NCI-H187 (cell line): ENCODE measurements around the gene PER3.
"Not testable (repeated sequence)": the region's sequence is repeated elsewhere in the genome, so short reads cannot be mapped to it uniquely, and the experiment has no call there.

Experiments used
- DNase-seq, 2 experiments: peaks; one replicate each; lab custom pipeline; 2025; lab: John Stamatoyannopoulos, UW

PER3 gene

DNA sequence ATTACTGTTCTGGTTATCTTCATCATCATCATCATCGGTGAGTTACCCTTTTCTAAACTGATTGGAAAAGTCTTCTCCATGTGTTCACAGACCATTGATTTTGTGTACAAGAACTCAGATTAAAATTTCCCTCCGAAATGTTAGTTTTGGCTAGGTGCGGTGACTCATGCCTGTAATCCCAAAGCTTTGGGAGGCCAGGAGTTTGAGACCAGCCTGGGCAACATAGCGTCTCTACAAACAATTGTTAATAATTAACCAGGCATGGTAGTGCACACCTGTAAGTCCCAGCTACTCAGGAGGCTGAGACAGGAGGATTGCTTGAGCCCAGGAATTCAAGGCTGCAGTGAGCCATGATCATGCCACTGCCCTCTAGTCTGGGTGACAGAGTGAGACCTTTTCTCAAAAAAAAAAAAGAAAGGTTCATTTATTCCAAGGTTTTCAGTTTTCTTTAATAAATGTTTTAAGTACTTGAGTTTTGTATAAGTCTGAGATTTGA lies 5.9 kb upstream of the PER3 start:
- no peak for DNase-seq

- no peak for DNase-seq
These were observed 3.1 kb upstream of the PER3 start for GRCh38 chr1:7780976-7781375.

- no peak for DNase-seq
These were observed 2.6 kb upstream of the PER3 start for GRCh38 chr1:7781501-7781900.

DNA sequence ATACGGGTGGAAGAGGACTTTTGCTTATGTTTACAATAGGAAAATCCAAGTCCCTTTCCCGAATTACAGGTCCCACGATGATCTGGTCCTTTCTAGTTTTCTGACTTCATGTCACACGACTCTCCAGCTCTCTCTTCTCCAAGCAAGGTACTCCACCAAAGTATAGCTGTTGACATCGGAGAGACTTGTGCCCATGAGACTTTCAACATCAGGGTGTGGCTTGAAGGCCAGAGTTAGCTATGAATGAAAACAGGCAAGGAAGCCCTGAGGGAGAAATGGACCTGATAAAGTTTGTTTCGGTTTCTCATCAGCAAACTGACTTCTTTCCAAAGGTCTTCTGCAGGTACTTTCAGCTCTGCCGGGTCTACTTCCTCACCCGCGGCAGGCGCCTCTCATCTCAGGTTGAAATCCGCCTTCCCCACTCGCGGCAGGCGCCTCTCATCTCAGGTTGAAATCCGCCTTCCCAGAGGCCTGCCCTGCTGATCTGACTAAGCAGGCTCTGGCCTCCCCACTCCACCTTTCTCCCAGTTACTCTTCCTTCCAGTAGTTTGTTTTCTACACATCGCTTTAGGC lies 2.1 kb upstream of the PER3 start:
- DNase-seq: no peak

GRCh38 chr1:7783178-7783711 lies 846 bp upstream of the PER3 start:
- peak in 1 of 2 experiments; percentile 52 for DNase-seq

DNA sequence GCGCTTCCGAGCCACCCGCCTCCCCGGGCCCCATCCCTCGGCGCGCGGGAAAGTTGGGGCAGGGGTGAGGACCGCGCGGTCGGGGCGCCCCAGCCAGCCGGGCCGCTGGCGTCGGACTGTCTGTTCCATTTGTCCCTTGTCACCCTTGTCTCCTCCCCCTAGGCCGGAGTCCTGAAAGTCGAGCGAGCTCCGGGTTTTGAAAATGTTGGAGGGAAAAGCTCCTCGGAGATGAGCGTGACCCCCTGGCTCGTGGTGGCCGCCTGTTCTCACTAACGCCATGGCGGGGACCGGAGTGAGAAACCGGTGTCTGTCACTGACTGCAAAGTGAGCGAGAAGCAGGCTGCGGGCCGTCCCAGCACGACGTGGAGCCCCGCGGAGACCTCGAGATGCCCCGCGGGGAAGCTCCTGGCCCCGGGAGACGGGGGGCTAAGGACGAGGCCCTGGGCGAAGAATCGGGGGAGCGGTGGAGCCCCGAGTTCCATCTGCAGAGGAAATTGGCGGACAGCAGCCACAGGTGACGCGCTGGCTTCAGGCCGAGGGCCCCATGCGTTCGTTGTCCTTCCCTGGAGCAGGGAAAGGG lies 491 bp downstream of the PER3 start:
- no peak for DNase-seq

- DNase-seq: no peak
These were observed 1.0 kb downstream of the PER3 start for GRCh38 chr1:7785108-7785507.

DNA sequence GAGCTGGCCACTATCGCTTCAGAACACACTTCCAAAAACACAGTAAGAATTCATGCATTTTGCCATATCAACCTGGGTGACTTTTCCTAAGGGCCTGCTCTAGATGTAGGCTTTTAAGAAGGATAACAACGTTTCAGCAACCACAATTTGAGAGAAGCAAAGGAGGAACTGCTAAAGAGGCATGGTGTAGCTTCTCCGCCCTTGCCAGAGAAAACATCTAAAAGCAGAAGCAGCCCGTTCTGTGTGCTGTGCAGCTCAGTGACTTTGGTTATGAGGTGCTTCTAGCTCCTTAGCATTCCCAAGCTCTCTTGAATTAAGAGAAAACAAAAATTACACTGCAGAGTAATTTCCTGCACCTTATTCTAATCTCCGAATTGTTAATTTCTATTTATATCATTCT lies 2.7 kb downstream of the PER3 start:
- no peak for DNase-seq

DNA sequence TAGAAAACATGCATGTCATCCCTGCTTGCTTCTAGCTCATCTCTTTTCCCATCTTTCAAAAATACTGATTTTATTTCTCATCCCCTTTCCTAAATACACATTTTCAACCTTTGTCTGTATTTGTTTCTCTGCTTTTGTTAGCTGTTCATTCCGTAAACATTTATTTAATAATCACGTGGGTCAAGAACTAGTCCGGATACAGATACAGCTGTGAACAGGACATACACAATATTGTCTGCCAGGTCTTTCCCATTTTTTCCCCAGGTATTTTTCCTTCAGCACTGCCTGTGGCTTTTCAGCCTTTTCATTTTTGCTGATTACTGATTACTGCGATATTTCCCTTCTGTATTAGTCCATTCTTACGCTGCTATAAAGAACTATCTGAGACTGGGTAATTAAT lies 5.7 kb downstream of the PER3 start:
- no peak for DNase-seq

GRCh38 chr1:7791027-7791426 lies 6.9 kb downstream of the PER3 start:
- DNase-seq: not testable (repeated sequence)

- no peak for DNase-seq
These were observed 11.3 kb downstream of the PER3 start for GRCh38 chr1:7795406-7795805.

- DNase-seq: no peak
These were observed 21.4 kb downstream of the PER3 start for GRCh38 chr1:7805460-7805859.

DNA sequence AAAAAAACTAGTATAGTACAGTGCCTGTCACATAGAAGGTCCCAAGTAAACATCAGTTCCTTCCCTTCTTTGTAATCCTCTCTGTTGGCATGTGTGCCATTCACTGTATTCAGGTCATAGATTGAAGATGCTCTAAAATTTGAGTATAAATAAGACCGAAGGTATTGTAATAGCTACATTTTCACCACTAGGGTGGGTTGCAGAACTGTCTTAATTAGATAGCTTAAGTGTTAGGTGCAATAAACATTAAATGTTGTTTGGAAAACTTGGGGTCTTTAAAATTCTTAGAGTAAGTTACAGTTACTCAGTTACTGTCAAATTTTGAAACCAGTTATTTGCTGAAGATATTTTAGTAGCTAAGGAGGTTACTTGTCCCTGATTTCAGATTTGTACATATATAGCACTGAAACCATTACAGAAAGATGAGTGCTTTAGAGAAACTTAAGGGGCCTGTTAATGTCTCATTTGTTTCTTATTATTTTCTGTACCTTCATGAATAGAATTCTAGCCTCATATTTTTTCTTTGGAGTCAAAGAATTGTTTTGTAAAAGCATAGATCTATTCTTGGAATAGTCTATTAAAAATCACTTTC lies 24.3 kb downstream of the PER3 start:
- DNase-seq: no peak

DNA sequence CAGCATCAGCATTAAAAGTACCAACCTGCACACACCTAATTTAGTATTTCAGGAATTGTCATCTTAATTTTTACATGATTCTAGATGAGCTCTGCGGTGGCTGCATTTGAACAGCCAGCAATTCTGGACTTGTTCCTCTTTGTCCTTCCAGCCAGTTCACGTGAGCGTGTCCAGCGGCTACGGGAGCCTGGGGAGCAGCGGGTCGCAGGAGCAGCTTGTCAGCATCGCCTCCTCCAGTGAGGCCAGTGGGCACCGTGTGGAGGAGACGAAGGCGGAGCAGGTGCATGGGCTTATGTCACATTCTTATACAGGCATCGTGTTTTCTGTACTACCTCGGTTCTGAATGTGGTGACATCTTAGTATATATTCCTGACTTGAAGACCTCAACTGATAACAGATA lies 25.7 kb downstream of the PER3 start:
- no peak for DNase-seq

- DNase-seq: no peak
These were observed 26.3 kb downstream of the PER3 start for GRCh38 chr1:7810395-7810794.

DNA sequence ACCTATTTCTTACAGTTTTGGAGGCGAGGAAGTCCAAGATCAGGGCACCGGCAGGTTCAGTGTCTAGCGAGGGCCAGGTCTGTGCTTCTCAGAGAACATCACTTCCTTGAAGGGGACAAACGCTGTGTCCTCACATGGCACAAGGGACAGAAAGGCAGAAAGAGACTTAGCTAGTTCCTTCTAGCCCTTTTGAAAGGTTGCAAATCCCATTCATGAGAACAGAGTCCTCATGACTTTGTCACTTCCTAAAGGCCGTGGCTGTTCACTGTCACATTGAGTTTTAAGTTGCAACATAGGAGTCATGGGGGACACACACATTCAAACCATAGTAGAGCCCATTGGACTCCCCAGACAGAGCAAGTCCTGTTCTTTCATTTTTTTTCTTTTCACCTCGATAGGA lies 27.4 kb downstream of the PER3 start:
- DNase-seq: no peak

DNA sequence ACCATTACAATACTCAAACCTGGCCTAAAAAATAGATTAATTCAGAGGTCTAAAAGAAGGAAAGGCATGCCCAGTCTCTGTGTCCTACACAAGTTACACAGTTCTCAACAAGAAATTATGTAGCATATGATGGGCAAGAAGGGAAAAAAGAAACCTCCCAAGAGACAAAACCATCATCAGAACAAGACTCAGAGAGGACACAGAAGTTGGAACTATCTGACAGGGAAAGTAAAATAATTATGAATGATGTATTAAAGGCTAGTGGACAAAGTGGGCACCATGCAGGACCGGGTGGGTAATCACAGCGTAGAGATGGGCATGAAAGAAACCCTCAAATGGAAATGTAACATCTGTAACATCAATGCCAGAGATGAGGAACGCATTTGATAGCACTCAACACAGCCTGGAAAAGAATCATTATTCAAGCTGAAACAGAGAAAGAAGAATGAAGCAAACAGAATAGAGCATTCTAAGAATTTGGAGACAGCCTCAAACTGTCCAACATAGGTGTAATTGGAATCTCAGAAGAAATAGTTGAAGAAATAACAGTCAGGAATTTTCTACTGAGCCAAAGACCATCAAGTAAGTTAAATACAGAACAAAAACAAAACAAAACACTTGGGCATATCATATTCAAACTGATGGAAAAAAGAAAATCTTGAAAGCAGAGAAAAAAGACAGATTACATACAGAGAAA lies 29.7 kb downstream of the PER3 start:
- DNase-seq: no peak

DNA sequence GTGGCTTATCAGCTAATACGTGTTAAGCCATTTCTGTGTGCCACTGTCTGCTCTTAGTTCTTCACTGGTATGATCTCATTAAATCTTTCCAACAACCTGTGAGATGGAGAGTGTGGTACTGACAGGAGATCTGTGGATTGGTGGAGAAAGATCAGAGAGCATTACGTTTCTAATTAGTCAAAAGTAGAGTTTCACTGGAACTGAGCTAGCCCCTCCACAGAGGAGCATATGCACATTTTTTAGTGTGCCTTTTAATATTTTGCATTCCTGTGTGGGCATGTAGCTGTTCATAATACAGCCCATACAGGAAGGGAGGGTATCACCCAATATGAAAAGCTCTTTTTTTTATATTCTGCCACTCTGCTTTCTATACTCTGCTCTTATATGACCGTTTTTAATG lies 37.2 kb downstream of the PER3 start:
- DNase-seq: no peak

DNA sequence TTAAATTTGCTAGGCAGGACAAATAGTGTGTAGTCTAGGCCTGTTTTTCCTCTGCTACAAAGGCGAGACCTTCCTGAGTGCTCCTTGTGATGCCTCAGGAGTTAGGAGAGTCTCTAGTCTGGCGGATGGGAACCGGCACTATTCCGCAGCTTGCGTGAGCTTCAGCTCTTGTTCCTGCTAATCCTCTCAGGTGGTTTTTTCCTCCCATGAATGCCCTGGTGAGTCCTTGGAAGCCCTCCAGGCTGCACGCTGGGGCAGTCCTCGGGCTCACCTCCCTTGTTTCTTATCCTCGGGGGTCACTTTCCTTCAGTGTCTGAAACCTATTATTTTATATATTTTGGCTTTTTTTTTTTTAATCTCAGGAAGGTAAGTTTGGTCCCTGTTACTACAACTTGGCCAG lies 40.6 kb downstream of the PER3 start:
- DNase-seq: no peak

- DNase-seq: no peak
These were observed 42.3 kb downstream of the PER3 start for GRCh38 chr1:7826363-7826762.

- DNase-seq: no peak
These were observed 43.2 kb downstream of the PER3 start for GRCh38 chr1:7827126-7827955.

DNA sequence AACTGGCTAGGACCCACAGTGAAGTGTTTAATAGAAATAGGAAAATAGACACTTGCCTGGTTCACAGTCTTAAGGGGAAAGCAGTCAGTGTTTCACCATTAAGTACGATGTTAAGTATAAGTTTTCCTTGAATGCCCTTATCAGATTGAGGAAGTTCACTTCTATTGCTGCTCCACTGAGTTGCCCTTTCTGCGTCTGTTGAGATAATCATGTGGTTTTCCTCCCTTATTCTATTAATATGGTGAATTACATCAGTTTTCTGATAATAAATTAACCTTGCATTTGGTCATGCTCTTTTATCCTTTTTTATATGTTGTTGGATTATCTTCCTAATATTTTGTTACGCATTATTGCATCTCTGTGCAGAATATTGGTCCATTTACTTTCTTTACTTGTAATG lies 47.4 kb downstream of the PER3 start:
- DNase-seq: no peak
